Suppressor macrophage treated with lipopolysaccharide for 1 hour (primary cell): ENCODE results near the gene DDX56.
A peak's percentile ranks its signal among the peaks of the same experiment; 100 is the strongest.
"Not testable (repeated sequence)": the region's sequence is repeated elsewhere in the genome, so short reads cannot be mapped to it uniquely, and the experiment has no call there.

Source experiments
- DNase-seq, 3 donors: peaks; one replicate each; pipeline ENCODE4 v3.0.0-alpha.2; 2020 to 2022

DDX56 gene

DNA sequence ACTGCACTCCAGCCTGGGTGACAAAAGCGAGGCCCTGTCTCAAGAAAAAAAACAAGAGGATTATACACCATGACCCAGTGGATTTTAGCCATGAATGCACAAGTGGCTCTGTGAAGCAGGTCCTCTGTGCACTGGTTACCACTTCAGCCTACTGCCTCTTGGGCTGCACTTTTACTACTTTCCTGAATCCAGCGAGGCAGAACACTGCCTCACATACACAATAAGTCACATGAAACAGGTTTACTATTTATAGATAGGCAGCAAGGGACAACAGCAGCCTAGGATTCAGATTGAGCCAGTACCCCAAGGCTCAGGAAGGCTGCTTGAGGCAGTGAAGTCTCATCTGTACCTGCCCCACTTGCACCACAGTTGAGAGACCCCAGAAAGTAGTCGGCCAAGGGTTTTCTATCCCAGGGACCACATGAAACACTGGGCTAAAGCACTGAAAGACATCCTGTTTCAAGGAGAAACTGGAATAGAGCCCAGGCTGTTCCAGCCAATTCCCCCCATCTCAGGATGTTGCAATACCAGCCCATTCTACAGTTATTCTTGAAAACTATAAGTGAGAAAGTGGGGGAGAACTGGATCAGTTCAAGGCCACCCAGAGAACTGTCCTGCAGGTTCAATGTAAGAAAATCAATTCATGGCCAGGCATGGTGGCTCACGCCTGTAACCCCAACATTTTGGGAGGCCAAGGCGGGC is 22.4 kb upstream of the DDX56 start:
- DNase-seq: no peak

DNA sequence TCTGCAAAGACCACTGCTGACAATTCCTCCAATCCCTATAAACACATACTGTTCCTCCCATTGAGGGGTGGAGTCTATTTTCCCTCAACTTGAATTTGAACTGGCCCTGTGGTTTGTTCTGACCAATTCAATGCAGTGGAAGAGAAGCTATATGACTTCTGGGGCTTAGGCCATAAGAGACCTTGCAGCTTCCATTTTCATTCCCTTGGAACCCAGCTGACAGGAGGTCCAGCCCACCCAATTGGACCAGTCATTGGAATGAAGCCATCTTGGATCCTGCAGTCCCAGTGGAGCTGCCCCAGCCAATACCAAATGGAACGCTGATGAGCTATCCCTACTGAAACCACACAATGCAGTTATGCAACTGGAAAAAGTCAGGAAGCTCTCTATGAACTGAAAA is 17.2 kb upstream of the DDX56 start:
- no peak for DNase-seq

DNA sequence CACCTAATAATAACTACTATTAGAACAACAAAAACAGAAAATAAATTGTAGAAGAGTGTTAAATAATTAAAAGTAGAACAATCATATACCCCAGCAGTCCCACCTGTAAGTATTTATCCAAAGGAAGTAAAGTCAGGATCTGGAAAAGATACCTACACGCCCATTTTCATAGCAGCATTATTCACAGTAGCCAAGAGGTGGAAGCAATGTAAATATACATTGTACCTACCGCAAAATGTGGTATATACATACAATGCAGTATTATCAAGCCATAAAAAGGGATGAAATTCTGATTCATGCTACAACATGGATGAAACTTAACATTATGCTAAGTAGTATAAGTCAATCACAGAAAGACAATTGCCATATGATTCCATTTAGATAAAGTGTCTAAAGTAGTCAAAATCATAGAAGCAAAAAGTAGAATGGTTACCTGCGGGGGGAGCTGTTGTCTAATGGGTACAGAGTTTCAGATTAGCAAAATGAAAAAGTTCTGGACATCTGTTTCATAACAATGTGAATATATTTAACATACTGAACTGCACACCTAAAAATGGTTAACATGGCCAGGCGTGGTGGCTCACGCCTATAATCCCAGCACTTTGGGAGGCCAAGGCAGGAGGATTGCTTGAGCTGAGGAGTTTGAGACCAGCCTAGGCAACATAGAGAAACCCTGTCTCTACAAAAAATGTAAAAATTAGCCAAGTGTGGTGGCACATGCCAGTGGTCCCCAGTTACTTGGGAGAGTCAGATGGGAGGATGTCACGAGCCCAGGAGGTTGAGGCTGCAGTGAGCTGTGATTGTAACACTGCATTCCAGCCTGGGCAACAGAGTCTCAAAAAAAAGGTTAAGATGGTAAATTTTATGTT is 14.4 kb upstream of the DDX56 start:
- DNase-seq: peak; percentile 72 to 81 (median 77)

DNA sequence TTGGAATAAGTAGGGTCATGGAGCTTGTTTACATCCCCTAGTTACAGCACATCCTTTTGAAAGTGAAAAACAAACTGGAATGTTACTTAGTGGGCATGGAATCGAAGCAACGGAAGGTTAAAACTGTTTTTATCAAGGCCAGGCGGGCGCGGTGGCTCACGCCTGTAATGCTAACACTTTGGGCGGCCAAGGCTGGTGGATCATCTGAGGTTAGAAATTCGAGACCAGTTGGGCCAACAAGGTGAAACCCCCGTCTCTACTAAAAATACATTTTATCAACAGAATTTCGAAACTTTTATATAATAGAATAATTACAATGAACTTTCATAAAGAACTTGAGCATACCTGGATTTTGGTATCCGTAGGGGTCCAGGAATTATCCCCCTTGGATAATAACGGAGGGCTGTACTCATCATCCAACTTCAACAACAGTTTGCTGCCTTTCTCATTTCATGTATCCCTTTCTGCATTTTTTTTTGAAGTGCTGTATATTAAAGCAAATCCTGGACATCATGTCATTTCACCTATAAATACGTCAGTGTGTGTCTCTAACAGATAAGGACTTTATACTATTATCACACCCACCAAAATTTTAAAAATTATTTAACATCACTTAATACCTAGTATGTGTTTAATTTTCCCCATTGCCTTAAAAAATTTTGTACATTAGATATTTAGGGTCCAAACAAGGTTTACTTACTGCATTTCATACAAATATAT is 9.6 kb upstream of the DDX56 start:
- DNase-seq: no peak

DNA sequence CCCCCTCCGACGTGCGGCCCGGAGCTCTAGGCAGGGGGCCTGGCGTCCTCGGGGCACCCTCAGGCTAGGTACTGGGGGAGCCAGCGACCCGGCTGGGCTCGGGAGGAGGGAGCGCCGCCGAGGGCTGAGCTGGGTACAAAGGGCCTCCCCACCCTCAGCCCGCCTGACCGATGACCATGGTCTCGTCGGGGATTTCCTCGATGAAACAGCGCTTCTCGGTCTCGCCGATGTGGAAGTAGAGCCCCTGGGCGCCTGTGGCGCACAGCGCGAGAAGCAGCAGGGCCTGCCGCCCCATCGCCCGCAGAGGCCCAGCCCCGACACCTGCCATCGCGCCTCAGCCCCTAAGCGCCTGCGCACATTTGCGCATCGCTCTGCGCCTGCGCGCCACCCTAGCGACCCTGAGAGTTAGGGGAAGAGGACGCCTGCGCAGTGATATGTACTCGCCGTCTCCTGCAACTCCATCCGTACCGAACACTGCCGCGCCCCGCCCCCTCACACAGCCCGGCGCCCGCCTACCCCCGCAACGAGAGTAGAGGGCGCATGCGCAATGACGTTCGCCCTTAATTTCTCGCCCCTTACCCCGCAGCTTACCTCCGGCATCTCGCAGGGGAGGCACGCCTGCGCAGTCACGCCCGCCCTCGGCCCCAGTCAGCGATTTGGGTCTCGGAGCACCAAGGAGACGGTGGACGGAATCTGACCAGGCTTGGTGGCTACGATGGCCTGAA is 8.3 kb upstream of the DDX56 start, which contains the start of gene TMED4:
TSS of gene TMED4 (minus strand) at position 353 of the 725 bp plus-strand sequence. CDS start at position 328, 25 bp downstream.
- DNase-seq: peak; percentile 99

DNA sequence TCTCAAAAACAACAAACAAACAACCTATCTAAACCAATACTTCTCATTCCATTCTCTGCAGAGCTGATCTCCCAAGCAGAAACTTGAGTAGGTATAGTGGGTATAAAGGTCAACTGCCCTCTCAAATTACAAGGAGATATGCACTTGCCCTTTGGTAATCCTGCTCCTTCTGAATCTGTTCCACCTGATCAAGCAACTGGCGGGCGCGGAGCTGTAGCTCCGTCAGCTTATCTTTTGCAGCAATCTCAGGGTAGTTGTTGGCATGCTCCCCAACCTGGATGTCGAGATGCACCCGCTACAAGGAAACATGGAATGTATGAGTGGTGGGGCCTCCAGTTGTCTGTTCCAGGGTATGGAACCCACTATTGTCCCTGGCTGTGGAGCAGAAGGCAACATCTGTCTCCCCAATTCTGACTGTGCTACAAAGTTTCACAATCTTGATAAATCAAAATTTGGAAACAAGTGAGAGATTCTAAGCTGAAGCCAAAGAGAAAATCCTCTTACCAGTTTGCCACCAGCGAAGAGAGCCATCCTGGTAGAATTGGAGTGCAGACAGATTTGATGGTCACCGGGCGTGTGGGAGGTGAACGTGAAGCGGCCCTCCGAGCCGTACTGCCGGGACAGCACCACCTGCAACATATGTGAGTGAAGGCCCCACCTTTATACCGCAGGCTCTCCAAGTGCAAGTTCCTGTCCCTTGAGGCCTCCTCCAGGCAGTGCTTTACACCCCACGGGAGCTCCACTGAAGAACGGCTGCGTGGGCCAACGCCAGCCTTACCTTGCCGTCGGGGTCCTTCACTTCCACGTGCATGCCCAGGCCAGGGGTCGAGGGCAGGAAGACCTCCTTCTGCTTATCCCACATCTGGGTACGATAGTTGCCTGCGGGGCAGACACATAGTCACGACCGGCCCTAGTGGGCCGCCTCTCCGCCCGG is 7.5 kb upstream of the DDX56 start:
- peak in 1 of 3 donors; percentile 24 for DNase-seq

DNA sequence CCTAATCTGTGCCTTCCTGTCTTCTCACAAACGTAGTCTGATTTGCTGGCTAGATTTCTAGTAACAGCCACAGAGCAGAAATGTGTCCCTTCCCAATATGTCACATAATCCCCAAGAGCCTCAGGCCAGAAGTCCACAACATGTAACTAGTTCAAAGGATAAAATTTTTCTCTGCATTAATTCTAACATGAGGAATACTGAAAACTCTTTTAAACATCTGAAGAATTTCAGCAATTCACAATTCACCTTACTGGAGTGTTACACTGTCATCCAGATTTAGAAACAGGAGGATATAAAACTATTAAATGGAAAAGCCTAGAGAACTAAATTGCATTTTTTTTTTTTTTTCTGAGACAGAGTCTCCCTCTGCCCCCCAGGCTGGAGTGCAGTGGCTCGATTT is 2.5 kb upstream of the DDX56 start:
- DNase-seq: no peak

DNA sequence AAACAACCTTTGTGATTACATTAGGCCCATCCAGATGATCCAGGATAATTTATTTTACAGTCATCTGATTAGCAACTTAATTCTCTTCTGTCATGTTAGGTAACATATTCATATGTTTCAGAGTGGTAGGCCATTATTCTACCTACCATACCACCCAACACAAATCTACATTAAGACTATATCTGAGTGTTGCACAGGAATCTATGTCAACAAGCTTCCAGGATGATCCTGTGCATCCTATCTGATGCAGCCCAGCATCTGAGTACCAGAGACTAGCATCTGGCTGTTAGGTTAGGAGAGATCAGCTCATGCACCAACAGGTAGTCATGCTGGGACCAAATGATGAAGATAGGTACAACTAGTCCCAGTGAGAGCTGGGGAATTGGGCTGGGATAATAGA is 1.3 kb upstream of the DDX56 start:
- DNase-seq: no peak

DNA sequence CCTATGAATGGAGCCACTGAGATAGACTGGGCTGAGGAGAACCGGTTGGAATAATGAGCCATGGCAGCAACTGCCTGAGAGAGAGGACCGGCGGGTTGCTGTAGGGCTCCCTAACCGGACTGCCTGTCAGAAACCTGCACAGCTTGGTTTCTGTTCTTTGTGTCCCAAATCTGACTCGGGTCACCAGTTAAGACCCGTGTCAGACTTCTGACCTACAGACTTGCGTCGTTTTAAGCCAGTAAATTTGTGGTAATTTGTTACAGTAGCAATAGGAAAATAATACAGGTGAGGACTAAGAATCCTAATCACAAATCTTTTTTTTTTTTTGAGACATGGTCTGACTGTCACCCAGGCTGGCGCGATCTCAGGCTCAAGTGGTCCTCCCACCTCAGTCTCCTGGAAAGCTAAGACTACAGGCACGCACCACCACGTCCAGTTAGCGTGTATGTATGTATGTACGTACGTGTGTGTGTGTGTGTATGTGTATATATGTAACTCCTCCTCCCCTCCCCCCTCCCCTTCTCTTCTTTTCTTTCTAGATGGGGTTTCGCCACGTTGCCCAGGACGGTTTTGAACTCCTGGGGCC is 672 bp upstream of the DDX56 start:
- peak in 1 of 3 donors; percentile 10 for DNase-seq

DNA sequence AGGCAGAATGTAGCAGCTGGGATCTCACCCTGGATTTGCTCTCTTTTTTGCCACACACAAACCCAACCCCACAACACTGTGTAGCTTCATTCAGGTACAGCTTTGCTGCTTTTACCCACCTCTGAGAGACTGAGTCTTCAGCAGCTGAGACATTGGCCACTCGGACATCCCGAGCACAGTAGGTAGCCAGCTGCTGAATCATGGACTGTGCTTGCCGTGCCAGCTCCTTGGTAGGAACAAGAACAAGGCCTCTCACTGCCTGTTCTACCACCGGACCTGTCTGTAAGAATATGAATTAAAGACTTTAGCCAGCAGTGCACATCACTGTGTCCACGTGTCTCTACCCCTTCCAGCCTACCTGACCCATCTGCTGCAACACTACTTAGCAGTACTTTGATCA is 937 bp downstream of the DDX56 start:
- no peak for DNase-seq

DNA sequence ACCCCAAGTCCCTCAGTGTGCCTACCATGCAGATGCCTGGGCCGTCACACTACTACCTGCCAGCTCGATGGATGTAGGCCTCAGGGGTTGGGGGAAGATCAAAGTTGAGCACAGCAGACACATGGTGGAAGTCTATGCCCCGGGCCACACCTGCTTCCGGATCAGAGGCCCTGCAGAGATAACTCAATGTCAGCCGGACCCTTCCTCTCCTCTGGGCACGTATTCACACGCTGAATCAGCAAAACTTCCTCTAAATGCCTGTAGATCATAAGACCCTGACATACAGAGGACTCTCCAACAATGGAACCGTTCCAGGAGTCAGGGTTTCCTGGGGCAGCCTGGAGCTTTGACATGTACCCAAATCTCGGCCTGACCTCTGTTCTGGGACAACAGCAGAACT is 3.7 kb downstream of the DDX56 start:
- no peak for DNase-seq

DNA sequence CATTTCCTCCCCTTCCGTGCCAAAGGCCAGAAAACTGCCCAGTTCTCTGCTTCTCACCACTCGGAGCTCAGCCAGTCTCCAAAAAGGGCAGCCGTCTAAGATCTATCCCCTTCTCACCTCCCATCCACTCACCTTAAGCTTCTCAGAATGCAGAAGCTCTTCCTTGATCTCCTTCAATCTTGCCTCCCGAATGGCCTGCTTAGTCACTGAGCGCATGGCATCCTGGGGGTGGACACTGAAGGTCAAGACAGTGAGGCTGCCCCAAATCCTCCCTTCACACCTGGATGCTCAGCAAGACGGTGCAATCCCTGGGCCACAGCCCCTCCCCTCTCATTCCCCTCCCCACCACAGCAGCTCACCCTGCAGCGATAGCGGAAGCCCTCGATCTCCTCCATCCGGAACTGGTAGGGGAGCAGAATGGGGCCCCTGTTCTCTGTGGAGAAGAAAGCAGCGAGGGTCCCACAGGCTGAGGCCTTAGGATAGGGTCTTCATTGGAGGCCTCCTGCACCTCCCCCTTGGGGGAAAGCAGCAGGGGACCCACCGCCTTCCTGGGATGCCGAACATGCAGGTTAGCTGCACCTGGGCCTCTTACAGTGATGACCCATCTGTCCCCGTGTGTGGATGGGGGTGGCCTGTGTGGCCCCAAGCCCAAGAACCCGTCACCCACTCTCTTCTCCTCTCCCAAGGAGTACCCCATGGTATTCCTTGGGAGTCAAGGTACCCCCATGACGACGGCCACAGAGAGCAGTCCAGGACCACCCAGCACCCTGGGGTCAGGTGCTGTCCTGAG is 4.7 kb downstream of the DDX56 start:
- DNase-seq: no peak

DNA sequence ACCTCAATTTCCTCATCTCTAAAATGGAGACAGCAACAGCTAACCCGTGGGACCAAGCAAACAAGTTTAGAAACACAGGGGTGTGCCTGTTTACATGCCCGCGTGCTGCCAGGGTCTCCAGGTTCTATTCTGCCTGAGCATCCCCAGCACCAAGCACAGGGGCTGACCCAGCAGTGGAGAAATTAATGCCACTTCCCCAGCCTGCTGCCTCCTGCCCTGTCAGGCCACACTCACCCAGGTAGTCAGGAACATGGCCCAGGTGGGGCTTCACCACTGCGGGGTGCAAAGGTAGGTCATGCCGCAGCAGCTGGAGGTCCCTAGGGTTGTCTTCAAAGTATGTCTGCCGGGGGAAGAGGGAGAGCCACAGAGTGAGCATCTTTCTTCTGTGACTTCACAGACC is 5.8 kb downstream of the DDX56 start:
- no peak for DNase-seq

DNA sequence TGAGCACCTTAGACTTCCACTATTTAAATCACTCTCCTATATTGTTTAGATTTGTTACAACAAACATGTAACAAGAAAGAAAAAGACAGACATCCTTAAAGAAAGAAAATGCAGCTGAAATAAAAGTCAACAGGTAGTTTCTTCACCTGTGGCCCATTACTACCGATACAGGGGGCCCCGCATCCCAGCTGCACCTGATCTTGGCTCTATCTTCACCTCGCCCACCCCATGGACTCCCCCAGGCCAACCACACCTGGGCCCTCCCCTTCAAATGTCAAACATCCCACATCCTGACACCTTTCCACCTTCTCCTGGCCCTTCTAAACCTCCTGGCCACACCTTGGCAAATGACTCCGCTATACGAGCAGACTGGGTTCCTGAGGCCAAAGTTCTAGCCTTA is 7.0 kb downstream of the DDX56 start:
- DNase-seq: no peak

DNA sequence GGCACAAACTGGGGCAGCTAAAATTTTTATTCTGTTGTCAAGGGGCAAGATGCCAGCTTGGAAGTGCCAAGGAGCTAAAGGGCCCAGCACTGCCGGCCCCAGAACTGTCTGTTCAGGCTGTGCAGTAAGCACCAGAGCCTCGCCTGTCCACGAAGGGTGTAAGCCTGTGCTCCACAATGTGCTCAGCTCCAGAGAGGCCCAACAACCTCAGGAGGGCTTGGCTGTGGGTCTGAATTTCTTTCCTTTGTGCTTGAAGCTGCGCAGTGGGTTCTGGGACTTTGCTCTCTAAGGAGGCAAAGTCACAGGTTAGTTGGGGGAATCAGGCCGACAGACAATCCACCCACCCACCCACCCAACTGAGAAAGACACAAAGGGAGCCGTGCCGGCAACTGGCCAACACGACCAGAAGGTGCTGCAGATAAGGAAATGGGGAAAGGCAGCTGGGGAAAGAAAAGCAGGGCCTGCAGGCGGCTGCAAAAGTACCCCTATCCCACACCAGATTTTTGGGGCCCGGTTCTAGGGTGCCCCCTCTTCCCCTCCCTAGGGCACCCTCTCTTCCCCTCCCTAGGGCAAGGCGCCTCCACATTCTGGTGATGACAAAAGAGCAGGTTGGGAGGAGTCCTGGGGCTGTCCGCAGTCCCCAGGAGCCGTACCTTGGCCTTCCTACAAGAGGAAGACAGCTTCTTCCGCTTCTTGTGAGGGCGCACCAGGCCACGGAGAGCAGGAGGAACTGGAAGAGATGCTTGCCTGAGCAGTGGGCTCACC is 7.7 kb downstream of the DDX56 start:
- DNase-seq: no peak

DNA sequence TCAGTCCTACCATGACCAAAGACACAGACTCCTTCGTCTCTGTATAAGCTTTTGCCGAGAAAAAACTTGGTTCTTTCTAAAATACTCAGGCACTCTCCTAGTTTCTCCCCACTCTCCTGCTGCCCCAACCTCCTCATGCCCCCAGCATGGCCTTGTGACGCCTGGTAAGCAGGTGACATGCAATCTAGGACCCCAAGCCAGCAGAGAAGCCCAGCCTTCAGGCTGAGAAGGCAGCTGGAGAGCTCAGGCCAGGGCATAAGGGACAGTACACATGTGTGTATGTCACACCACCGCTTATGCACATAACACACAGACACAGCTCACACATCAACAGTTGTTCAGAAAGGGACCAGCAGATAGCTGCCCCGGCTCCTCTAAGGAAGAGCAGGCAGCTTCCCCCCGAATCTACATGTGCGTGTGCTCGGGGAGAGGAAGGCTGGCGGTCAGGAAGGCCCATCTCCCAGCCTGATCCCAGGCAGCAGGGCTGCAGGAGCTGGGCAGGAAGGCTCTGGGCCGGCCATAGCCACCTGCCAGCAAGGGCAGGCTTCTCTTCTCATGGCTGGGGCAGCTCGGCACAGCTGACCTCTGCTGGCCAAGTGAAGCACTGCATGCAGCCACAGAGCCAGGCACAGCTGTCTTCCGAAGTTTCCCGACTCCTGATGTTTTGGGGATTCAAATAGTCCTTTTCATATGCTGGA is 8.5 kb downstream of the DDX56 start:
- DNase-seq: peak; percentile 62 to 76 (median 74)

DNA sequence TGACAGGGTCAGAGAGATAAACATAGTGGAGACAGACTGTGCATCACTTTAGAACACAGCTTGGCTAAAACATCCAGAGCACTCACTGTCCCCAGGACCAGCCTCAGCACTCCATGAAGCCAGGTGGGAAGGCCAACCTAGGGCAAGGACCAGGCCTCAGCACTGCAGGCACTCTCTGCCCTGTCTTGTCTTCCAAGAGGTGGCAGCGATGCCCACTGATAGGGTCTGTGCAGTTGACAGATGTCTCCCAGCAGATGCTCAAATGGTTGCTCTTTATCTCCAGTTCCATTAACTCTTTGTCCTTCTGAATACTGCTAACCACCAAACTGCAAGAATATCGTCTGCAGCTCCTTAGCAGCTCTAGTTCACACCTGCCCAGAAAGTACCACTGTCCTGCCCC is 9.1 kb downstream of the DDX56 start:
- DNase-seq: no peak

DNA sequence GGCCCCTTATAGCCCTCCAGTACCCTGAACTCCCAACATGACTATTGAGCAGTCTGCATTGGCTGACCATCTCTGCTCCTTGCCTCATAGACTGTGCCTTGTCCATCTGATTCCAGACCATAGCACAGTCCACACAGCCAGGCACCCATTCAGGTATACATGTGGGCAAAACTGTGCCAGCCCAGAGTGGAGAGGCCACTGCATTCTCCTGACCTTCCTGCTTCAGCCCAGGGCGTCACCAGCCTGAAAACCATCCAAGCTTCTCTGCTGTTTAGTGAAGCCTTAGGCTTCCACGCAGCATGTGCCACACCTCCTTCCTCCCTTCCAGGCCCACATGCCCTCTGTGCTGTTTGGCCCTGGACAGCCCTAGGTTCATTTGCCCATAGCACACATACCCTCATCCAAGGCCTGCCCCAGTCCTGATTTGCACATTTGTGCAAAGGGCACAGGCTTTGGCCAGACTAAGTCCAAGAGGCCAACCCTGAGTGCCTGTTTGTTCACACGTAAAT is 10.5 kb downstream of the DDX56 start:
- DNase-seq: no peak

DNA sequence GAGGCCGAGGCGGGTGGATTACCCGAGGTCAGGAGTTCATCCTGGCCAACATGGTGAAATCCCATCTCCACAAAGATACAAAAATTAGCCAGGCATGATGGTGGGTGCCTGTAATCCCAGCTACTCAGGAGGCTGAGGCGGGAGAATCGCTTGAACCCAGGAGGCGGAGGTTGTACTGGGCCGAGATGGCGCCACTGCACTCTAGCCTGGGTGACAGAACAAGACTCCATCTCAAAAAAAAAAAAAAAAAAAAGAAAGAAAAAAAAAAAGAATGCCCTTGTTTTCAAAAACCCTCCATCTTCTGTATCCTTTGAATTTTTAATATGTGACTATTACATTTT is 11.1 kb downstream of the DDX56 start:
- DNase-seq: not testable (repeated sequence)
